HEK293 (cell line): ENCODE data around the gene ZCCHC7.

Source experiments
- FEZF1 ChIP-seq: fragments of 450-650 bp; formaldehyde crosslinking; IDR thresholded peaks from 2 replicates; pipeline ENCODE4 v1.5.1; 2016; ENCODE audit warnings: missing biosample characterization, missing genetic modification characterization
- GLI2 ChIP-seq: fragments of 450-650 bp; formaldehyde crosslinking; IDR thresholded peaks from 2 replicates; pipeline ENCODE4; 2017; ENCODE audit warnings: missing biosample characterization, missing genetic modification characterization, low read depth, borderline replicate concordance
- IKZF3 ChIP-seq: fragments of 450-650 bp; IDR thresholded peaks from 2 replicates; pipeline ENCODE4 v1.5.0; 2018; ENCODE audit warnings: missing biosample characterization, mild to moderate bottlenecking, missing genetic modification characterization, moderate library complexity
- KLF16 ChIP-seq: fragments of 450-650 bp; formaldehyde crosslinking; IDR thresholded peaks from 2 replicates; pipeline ENCODE4 v1.5.1; 2017; ENCODE audit warnings: missing biosample characterization, missing genetic modification characterization
- KLF7 ChIP-seq: fragments of 450-650 bp; formaldehyde crosslinking; IDR thresholded peaks from 2 replicates; pipeline ENCODE4 v1.5.1; 2016; ENCODE audit warnings: missing biosample characterization, missing genetic modification characterization, borderline replicate concordance
- MZF1 ChIP-seq: fragments of 450-650 bp; formaldehyde crosslinking; IDR thresholded peaks from 2 replicates; pipeline ENCODE4 v1.5.1; 2017; ENCODE audit warnings: missing biosample characterization, missing genetic modification characterization, borderline replicate concordance
- OSR2 ChIP-seq: fragments of 450-650 bp; formaldehyde crosslinking; IDR thresholded peaks from 2 replicates; pipeline ENCODE4 v1.5.1; 2016; ENCODE audit warnings: missing biosample characterization, missing genetic modification characterization
- ZBTB10 ChIP-seq: fragments of 450-650 bp; formaldehyde crosslinking; IDR thresholded peaks from 2 replicates; pipeline ENCODE4 v1.5.1; 2016; ENCODE audit warnings: missing biosample characterization, missing genetic modification characterization
- ZBTB20 ChIP-seq: fragments of 450-650 bp; formaldehyde crosslinking; IDR thresholded peaks from 2 replicates; pipeline ENCODE4 v1.5.1; 2016; ENCODE audit warnings: missing biosample characterization, missing genetic modification characterization
- ZBTB49 ChIP-seq: fragments of 450-650 bp; formaldehyde crosslinking; IDR thresholded peaks from 2 replicates; pipeline ENCODE4 v1.5.1; 2016; ENCODE audit warnings: missing biosample characterization, missing genetic modification characterization, low read depth
- ZBTB6 ChIP-seq: fragments of 450-650 bp; formaldehyde crosslinking; IDR thresholded peaks from 2 replicates; pipeline ENCODE4 v1.5.1; 2017; ENCODE audit warnings: missing biosample characterization, missing genetic modification characterization
- ZEB2 ChIP-seq: fragments of 450-650 bp; formaldehyde crosslinking; IDR thresholded peaks from 2 replicates; pipeline ENCODE4 v1.5.1; 2016; ENCODE audit warnings: missing biosample characterization, missing genetic modification characterization
- ZNF10 ChIP-seq: fragments of 450-650 bp; formaldehyde crosslinking; IDR thresholded peaks from 2 replicates; pipeline ENCODE4 v1.5.1; 2017; ENCODE audit warnings: missing biosample characterization, missing genetic modification characterization
- ZNF121 ChIP-seq: fragments of 450-650 bp; formaldehyde crosslinking; IDR thresholded peaks from 2 replicates; pipeline ENCODE4 v1.5.1; 2016; ENCODE audit warnings: missing biosample characterization, missing genetic modification characterization
- ZNF133 ChIP-seq: fragments of 450-650 bp; formaldehyde crosslinking; IDR thresholded peaks from 2 replicates; pipeline ENCODE4 v1.5.1; 2016; ENCODE audit warnings: missing biosample characterization, missing genetic modification characterization
- ZNF175 ChIP-seq: fragments of 450-650 bp; formaldehyde crosslinking; IDR thresholded peaks from 2 replicates; pipeline ENCODE4 v1.5.1; 2016; ENCODE audit warnings: missing biosample characterization, missing genetic modification characterization
- ZNF2 ChIP-seq: fragments of 450-650 bp; formaldehyde crosslinking; IDR thresholded peaks from 2 replicates; pipeline ENCODE4 v1.5.1; 2016; ENCODE audit warnings: missing biosample characterization, missing genetic modification characterization
- ZNF280D ChIP-seq: fragments of 450-650 bp; formaldehyde crosslinking; IDR thresholded peaks from 2 replicates; pipeline ENCODE4 v1.5.1; 2016; ENCODE audit warnings: missing biosample characterization, missing genetic modification characterization
- ZNF311 ChIP-seq: fragments of 450-650 bp; formaldehyde crosslinking; IDR thresholded peaks from 2 replicates; pipeline ENCODE4 v1.5.1; 2017; ENCODE audit warnings: missing biosample characterization, missing genetic modification characterization, borderline replicate concordance
- ZNF366 ChIP-seq: fragments of 450-650 bp; formaldehyde crosslinking; conservative IDR thresholded peaks from 2 replicates; pipeline ENCODE4 v1.5.1; 2016; ENCODE audit warnings: missing biosample characterization, missing genetic modification characterization
- ZNF398 ChIP-seq: fragments of 450-650 bp; formaldehyde crosslinking; IDR thresholded peaks from 2 replicates; pipeline ENCODE4 v1.5.1; 2017; ENCODE audit warnings: missing biosample characterization, missing genetic modification characterization
- ZNF558 ChIP-seq: fragments of 450-650 bp; formaldehyde crosslinking; IDR thresholded peaks from 2 replicates; pipeline ENCODE4 v1.5.1; 2016; ENCODE audit warnings: missing biosample characterization, missing genetic modification characterization
- ZNF585B ChIP-seq: fragments of 450-650 bp; formaldehyde crosslinking; IDR thresholded peaks from 2 replicates; pipeline ENCODE4 v1.5.1; 2016; ENCODE audit warnings: missing biosample characterization, missing genetic modification characterization
- ZNF660 ChIP-seq: fragments of 450-650 bp; IDR thresholded peaks from 2 replicates; pipeline ENCODE4 v1.5.1; 2018; ENCODE audit warnings: missing biosample characterization, mild to moderate bottlenecking, missing genetic modification characterization
- ZNF677 ChIP-seq: fragments of 450-650 bp; IDR thresholded peaks from 2 replicates; pipeline ENCODE4 v1.5.0; 2018; ENCODE audit warnings: missing biosample characterization, mild to moderate bottlenecking, missing genetic modification characterization, moderate library complexity
- ZNF792 ChIP-seq: fragments of 450-650 bp; formaldehyde crosslinking; IDR thresholded peaks from 2 replicates; pipeline ENCODE4 v1.5.1; 2016; ENCODE audit warnings: missing biosample characterization, missing genetic modification characterization
- ZNF830 ChIP-seq: fragments of 450-650 bp; IDR thresholded peaks from 2 replicates; pipeline ENCODE4 v1.5.0; 2018; ENCODE audit warnings: missing biosample characterization, missing genetic modification characterization, low read depth, mild to moderate bottlenecking, moderate library complexity
- ZXDB ChIP-seq: fragments of 450-650 bp; formaldehyde crosslinking; IDR thresholded peaks from 2 replicates; pipeline ENCODE4 v1.5.1; 2016; ENCODE audit warnings: missing biosample characterization, missing genetic modification characterization
- TF ChIP-seq, protein P1 (sequence below): fragments of 450-650 bp; formaldehyde crosslinking; IDR thresholded peaks from 2 replicates; pipeline ENCODE4 v1.5.1; 2016; ENCODE audit warnings: missing biosample characterization, missing genetic modification characterization

The ZCCHC7 gene

GRCh38 chr9:37229882-37230482 is 109.6 kb downstream of the ZCCHC7 start (continued):
- TF ChIP-seq ZBTB10 (tag by site-specific recombination) (no peak), IKZF3 (peak; percentile 43; the same call in 1 of the 2 replicates), ZNF398 (tag by site-specific recombination) (0 out of 2 replicates have a peak, but pooled peaks have one; percentile 19), ZBTB20 (no peak), ZNF121 (tag by site-specific recombination) (0 out of 2 replicates have a peak, but pooled peaks have one; percentile 36), ZXDB (tag by site-specific recombination) (peak; percentile 51; the same call in 1 of the 2 replicates), ZNF10 (tag by site-specific recombination) (peak; percentile 90), KLF7 (no peak), ZNF2 (tag by site-specific recombination) (no peak), ZNF830 (no peak), ZNF792 (no peak), ZNF660 (no peak), ZNF133 (tag by site-specific recombination) (no peak), ZBTB6 (tag by site-specific recombination) (no peak), GLI2 (peak; percentile 62), ZNF558 (no peak), ZBTB49 (tag by site-specific recombination) (no peak), ZNF311 (tag by site-specific recombination) (no peak), ZEB2 (tag by site-specific recombination) (0 out of 2 replicates have a peak, but pooled peaks have one; percentile 18), ZNF677 (tag by site-specific recombination) (no peak), ZNF366 (tag by site-specific recombination) (peak; percentile 73), OSR2 (tag by site-specific recombination) (peak; percentile 73), FEZF1 (peak; percentile 50; the same call in 1 of the 2 replicates), MZF1 (tag by site-specific recombination) (no peak), ZNF175 (no peak), KLF16 (no peak), ZNF585B (tag by site-specific recombination) (no peak), ZNF280D (tag by site-specific recombination) (no peak)
- TF ChIP-seq, protein P1, sequence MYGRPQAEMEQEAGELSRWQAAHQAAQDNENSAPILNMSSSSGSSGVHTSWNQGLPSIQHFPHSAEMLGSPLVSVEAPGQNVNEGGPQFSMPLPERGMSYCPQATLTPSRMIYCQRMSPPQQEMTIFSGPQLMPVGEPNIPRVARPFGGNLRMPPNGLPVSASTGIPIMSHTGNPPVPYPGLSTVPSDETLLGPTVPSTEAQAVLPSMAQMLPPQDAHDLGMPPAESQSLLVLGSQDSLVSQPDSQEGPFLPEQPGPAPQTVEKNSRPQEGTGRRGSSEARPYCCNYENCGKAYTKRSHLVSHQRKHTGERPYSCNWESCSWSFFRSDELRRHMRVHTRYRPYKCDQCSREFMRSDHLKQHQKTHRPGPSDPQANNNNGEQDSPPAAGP (tag by site-specific recombination): no peak
